HS-5 (cell line): ENCODE results near the gene NUB1.

Experiments used
- DNase-seq: peaks from one replicate; pipeline ENCODE4 v3.0.0-alpha.2; 2012; ENCODE audit warnings: low read depth

Gene NUB1

GRCh38 chr7:151405588-151405987, 64.0 kb downstream of the NUB1 start:
- no peak for DNase-seq

DNA sequence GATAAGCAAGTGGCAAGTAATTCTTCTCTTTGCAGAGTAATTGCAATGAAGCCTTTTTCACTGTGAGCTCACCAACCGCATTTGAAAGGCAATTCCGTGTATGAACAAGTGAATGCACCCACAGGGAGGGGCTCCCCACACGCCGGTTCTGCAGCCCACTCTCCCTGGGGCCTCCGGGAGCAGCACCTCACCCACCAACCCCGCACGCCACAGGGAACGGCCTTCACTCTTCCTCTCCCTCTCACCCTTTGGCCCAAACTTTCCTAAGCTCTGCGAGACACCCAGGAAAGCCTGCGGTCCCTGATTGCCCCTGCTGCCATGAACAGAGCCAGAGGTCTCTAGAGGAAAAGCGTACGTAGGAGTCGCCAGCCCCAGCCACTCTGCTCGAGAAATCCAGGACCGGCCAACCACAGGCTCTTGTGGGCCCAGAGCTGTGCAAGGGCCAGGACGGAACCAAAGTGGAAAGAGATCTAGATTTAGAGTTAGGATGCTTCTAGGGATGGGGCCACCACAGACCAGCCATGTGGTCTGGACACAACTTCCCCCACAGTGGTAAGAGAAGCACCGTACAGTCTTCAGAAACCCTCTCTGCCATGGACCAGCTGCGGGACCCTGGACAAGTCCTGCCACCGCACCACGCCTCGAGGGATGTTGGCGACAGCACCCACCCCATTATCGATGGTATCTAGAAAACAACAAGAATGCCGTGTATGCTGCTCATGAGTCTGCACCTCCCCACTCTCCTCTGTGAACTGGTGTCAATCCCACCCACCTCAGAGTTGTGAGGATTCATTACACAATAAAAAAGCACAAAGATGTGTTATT, 64.7 kb downstream of the NUB1 start:
- no peak for DNase-seq

DNA sequence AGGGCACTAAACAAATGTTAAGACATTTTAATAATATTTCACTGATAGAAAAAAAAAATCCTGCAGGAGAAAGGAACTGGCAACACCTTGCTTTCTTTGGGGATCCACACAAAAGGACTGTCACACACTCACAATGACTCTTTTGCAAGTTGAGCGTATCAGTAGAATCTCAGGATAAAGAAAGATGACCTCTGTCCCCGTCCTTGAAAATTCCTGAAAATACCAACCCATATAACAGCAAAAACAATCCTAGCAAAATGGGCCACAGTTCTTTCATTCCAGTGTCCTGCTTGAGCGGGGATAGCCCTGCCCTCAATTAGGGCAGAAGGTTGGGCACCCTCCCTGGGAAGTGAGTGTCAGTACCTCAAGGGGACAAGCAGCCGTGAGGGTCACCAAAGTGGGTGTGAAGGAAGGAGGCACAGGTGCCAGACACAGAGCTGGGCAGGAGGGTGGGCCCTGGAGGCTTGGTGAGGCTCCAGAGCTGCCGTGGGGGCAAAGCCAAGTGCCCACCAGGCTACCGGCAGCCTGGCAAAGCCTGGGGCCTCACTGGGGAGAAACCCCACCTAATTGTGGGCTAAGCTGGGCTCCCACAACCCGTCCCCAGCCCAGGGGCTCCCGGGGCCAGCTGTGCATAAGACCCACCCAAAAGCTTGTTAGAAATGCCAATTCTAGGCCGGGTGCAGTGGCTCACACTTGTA, 65.4 kb downstream of the NUB1 start:
- DNase-seq, result no peak

GRCh38 chr7:151408498-151408838, 66.9 kb downstream of the NUB1 start:
- no peak for DNase-seq

GRCh38 chr7:151408839-151409666, 67.4 kb downstream of the NUB1 start:
- DNase-seq, result no peak

GRCh38 chr7:151409667-151410404, 68.2 kb downstream of the NUB1 start, which contains the start of gene WDR86:
WDR86 (minus strand) TSS chr7:151410038; CDS start chr7:151409589, 449 bp downstream.
- DNase-seq, result no peak

DNA sequence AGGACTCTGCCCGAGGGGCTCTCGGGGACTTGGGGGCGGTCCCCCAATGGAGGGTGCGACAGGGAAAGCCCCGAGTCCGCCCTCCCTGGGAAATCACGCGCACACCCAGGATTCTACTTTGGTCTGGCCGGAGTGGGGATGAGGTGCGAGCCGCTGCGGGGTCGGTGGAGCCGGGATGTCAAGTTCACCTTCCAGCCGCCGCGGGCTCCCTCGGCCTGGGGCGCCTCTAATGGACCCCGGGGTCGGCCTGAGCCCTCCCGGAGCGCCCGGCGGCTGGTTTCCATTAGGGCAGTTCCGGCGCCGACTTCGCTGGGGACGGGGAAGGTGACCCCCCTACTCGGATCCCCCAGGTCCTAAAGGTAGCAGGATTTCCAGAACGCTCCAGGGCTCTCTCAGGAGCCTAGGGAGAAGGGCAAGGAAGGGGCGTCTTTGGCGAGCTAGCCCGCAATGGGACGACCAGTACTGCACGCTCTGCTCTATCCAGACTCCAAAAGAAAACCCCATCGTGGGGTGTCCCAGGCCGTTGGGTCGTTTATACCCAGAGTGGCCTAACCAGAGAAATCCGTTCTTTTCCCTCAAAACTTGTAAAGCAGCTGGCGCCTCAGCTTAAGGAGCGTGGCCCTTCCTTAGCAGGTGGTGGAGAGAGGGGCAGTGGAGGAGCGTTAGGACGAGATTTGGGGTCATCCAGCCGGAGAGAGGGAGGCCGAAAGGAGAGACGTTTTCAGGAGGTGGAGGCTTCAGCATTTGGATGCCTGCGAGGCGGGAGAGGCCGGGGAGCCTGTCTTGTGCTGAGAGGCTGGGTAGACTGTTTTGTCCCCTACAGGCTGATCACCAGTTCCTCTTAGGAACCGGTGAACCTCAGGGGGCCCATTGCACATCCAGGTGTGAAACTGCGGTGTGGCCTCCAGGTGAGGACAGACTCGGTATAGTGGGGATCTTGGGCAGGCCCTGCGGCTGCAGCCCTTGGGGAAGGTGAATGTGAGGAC, 69.1 kb downstream of the NUB1 start:
- DNase-seq, result no peak

DNA sequence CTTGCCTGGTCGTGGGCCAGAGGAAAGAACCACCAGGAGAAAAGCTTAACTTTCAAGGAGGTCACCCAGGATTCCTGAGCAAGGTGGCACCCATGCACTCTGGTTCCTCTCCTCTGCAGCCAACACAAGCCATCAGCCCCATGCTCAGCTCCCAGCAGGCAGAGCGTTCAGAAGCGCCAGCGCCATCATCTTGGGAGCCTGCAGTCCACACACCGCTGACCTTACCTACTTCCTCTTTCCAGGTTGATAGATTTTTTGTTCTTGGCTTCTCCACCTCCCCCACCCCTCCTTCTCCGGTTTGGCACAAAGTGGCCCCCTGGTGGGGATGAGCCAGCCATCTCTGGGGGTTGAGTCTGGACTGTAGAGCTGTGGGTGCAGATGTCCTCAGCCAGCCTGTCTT, 69.9 kb downstream of the NUB1 start:
- no peak for DNase-seq

DNA sequence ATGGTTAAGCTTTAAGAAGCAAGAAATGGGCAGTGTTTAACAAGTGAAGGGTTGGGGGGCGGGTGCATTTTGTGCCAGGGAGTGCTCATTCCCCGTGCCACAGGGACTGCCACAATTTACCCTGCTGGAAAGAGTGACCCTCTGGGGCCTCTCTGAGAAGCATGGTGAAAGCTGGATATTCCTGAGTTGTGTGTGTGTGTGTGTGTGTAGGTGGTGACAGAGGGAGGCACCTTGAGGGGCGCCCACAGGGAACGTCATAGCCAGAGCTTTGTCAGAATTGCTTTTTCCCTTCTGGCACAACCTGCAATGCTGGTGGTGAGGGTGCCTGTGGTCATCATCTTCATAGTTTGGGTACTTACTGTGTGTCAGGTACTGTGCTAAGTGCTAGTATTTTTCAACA, 70.7 kb downstream of the NUB1 start:
- DNase-seq, result no peak

GRCh38 chr7:151413241-151413640, 71.6 kb downstream of the NUB1 start:
- DNase-seq, result no peak

DNA sequence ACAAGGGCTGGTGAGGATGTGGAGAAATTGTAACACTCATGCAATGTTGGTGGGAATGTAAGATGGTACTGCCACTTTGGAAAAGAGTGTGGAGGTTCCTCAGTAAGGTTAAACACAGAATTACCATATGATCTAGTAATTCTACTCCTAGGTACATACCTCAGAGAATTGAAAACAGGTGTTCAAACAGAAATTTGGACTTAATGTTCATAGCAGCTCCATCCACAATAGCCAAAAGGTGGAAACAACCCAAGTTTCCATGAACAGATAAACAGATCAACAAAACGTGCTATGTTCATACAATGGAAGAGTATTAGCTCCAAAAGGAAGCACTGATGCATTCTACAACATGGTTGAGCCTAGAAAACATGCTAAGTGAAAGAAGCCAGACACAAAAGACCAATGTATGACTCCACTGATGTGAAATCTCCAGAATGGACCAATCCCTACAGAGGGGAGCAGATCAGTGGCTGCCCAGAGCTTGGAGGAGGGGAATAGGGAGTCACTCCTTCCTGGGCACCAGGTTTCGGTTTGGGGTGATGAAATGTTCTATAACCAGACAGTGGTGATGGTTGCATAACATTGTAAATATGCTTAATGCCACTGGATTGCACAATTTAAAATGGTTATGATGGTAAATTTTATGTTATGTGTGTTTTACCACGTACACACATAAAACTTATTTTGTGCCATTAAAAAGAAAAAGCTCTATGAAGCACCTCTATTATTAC, 73.9 kb downstream of the NUB1 start:
- DNase-seq, result peak; percentile 10

DNA sequence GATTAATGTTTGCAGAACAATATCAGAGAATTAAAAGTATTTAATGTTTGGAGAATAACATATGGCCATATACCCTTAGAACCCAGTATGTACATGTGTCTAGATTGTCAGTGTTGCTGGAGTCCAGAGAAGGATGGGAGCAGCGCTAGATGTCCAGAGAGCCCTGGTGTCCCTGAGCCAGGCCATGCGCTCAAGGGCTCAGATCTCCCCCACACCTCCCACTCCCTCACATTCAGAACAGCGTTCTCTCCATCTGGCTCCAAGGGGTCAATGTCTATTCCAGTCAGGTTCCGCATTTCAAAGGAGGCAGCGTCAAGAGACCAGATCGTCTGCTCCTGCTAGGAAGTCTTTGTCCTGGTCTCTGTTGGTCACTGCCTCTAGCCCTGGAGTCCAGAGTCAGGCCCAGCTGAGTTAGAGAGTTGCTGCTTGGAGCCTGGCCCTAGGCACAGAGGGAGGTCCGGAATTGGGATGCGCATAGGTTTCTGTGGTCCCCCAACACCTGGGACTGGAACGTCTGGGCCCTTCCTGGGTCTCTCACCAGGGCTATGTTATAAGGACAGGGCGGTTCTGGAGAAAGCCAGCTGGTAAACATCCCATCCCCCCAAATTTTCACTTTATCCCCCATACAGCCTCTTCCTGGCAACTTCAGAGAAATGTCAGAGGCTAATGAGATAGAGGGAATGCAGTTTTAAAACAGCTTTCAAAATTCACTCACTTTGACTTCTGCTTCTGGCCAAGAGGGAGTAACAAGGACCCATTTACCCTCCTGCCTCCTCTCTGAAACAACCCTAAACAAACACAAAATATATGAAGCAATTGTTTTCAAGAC, 74.7 kb downstream of the NUB1 start:
- no peak for DNase-seq

- DNase-seq, result no peak
Observed at GRCh38 chr7:151416941-151417315, 75.3 kb downstream of the NUB1 start.

DNA sequence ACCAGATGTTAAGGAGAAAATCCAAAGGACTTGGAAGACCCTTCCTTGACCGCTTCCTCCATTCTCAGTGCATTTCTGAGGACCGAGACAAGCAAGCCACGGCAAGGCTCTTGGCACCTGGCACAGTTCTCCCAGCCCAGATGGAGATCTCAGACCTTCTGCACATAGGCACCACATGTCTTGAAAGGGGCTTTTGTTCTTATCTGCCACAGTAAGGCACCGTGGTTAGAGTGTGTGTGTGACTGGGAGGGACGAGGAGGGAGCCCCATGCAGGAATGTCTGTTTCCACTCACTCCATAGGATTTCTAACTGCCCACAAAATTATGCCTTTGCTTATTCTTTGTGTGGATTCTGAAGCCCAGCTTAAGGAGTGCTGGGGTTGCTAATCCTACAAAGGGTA, 78.5 kb downstream of the NUB1 start:
- DNase-seq, result no peak

DNA sequence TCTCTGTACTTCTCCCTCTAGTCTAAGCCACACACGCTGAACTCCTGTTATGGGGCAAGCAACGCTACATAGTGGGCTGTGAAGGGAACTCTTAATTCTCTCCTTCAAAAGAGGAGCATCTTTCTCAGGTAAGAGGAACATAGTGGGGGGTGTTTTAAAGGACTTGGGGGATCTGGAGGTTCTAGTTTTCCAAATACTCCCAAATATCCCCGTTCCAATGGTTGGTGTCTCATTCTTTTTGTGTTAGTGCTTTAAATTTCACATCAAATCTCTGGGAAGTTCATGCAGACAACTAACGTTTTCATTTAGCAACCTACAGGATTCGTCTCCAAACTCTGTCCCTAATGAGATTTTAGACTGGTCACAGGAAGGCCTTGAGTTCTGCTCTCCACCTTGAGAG, 80.6 kb downstream of the NUB1 start:
- no peak for DNase-seq

DNA sequence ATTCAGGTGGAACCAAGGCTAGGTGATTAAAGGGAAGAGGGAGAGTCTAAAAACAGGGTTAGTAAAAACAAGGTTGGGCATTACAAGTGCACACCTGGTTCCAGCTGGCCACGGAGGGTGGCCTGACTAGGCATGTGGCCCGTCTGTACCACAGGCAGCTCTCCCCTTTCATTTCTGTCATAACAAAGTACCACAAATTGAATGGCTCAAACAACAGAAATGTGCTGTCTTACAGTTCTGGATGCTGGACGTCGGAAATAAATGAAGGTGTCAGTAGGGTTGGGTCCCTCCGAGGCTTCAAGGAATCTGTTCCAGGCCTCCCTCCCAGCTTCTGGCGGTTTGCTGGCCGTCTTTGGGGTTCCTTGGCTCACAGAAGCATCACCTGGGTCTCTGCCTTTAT, 81.6 kb downstream of the NUB1 start:
- DNase-seq, result no peak

- DNase-seq, result no peak
Observed at GRCh38 chr7:151423936-151424335, 82.3 kb downstream of the NUB1 start.

DNA sequence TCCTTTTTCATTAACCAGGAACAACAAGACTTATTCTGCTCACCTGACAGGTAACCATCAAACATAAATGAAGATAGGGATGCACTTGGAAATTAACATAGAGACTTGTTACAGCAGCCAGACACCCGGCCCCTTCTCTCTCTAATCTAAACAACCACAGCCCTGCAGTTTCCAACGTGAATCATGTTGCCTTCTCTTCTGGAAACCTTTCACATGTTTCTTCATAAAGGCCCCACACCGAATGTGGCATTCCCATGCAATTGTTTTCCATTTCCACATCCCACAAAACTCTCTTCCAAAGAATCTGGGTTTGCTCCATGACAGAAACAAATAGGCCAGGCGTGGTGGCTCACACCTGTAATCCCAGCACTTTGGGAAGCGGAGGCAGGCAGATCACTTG, 83.2 kb downstream of the NUB1 start:
- no peak for DNase-seq
